Measurements from ENCODE around the gene UBAP2. TPM values are rescaled to one million over a fixed set of nuclear protein-coding genes. Genes with fewer than 3 reads are reported as not detected.
A peak's percentile ranks its signal among the peaks of the same experiment; 100 is the strongest.

The UBAP2 gene
- total and polyA plus RNA-seq, 2 of the 4 experiments (the other 2 are of a cell fraction): 12.9 to 25.5 TPM

DNA sequence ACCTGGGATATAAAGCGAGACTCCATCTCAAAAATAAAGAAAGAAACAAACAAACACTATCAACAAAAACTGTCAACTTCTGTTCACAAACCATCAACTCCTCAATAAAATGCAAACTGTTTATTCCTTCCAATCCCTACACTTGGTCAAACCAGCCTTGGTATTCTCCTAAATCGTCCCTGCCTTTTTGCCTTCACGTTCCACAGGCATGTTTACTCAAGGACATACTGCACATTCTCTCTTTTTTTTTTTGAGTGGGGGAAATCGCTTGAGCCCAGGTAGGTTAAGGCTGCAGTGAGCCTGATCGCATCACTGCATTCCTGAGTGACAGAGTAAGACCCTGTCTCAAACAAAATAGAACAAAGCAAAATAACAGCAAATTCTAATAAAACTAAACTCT is 13.0 kb downstream of the UBAP2 start:
- dilution Hi-C loops (cut with HindIII; ENCODE audit: low sequenced_read_pairs, unreplicated experiment) (no loop called here), in situ Hi-C loops (cut with MboI; ENCODE audit: low sequenced_read_pairs) (no loop called here), intact Hi-C loops (cut with micrococcal nuclease) (no loop called here)
- H4K20me1 ChIP-seq (ENCODE audit: insufficient read depth, low read length): peaks cover 31% of the 10 kb centered on the region
- H4K8ac ChIP-seq (ENCODE audit: low read depth in 2 of 2, low read length in 2 of 2): no peak overlapping the region
- POLR2A ChIA-PET (ENCODE audit: unreplicated experiment): no interaction called here
- 0 out of 2 replicates have a peak overlapping the region, but pooled peaks have one; percentile 16 for H3K23ac ChIP-seq (ENCODE audit: low read depth, low read length)
- no peaks in the 10 kb centered on the region for H3K36me3 ChIP-seq (ENCODE audit: control insufficient read depth, insufficient read depth, low read length)
- H3K4ac ChIP-seq (ENCODE audit: low read depth, low read length): no peak overlapping the region
- no peak overlapping the region for H3K9ac ChIP-seq (ENCODE audit: low read depth, low read length)
- CTCF ChIA-PET: no interaction called here
- no peak overlapping the region for H3K56ac ChIP-seq (ENCODE audit: extremely low read depth, insufficient read depth, low read length)
- no peak overlapping the region for H2BK120ac ChIP-seq (ENCODE audit: low read depth, low read length)
- no TSS peak for BruUV-seq (replicated peaks)
- H3K9me1 ChIP-seq (ENCODE audit: insufficient read depth, low read length): no peaks in the 10 kb centered on the region
- H3K4me2 ChIP-seq (ENCODE audit: low read depth, low read length): no peak overlapping the region
- H2AK9ac ChIP-seq (replicated peaks; ENCODE audit: low read depth, low read length, poor library complexity): no peak overlapping the region
- no peaks in the 10 kb centered on the region for H3K4me1 ChIP-seq (ENCODE audit: control insufficient read depth, insufficient read depth, low read length)
- ATAC-seq (ENCODE audit: low read depth) (peak; percentile 35; the same call in 1 of the 2 replicates), DNase-seq (no peak)
- no peak overlapping the region for H2AFZ ChIP-seq (replicated peaks; ENCODE audit: low read length, poor library complexity)
- no peak overlapping the region for H2BK20ac ChIP-seq (ENCODE audit: low read depth, low read length)
- H2BK5ac ChIP-seq (ENCODE audit: low read depth, low read length, poor library complexity, severe bottlenecking): no peak overlapping the region
- no peak overlapping the region for H3K14ac ChIP-seq (replicated peaks; ENCODE audit: low read depth, low read length)
- H4K91ac ChIP-seq (ENCODE audit: insufficient read depth, low read depth, low read length): no peak overlapping the region
- peaks cover 19 to 53% of the 10 kb centered on the region in 2 experiments for H3K79me1 ChIP-seq (ENCODE audit: low read depth in 1 of 2, low read length in 2 of 2)
- no peak overlapping the region for H3K27ac ChIP-seq (ENCODE audit: insufficient read depth, low read length)
- H3K27me3 ChIP-seq (ENCODE audit: control insufficient read depth, insufficient read depth, low read length): no peaks in the 10 kb centered on the region
- 100% methylated on average over 1 of the region's 5 CpGs; no CpG with 5 or more reads in 1 of the 2 experiments for WGBS, 2 experiments (ENCODE audit: extremely low coverage in 2 of 2, insufficient read length in 1 of 2)
- no peak overlapping the region for H3K18ac ChIP-seq (ENCODE audit: low read depth, low read length)
- H4K5ac ChIP-seq (ENCODE audit: low read depth, low read length): no peak overlapping the region
- H2BK15ac ChIP-seq (ENCODE audit: low read depth, low read length): no peak overlapping the region
- no peaks in the 10 kb centered on the region for H3K9me3 ChIP-seq (ENCODE audit: control insufficient read depth, insufficient read depth, low read length)
- no peak overlapping the region for H2AK5ac ChIP-seq (ENCODE audit: low read depth, low read length)
- H3K4me3 ChIP-seq (ENCODE audit: insufficient read depth, low read depth, low read length): no peak overlapping the region
- TF ChIP-seq MAZ (IDR thresholded peaks at IDR 0.05; ENCODE audit: borderline replicate concordance, low read depth, low read length) (no peak), BHLHE40 (IDR thresholded peaks at IDR 0.05; ENCODE audit: low read depth, low read length) (no peak), MAFK (IDR thresholded peaks at IDR 0.05; ENCODE audit: low read depth, low read length) (no peak), CEBPB (IDR thresholded peaks at IDR 0.05; ENCODE audit: low read depth, low read length) (no peak), RFX5 (IDR thresholded peaks at IDR 0.05; ENCODE audit: low read depth, low read length) (no peak), MXI1 (IDR thresholded peaks at IDR 0.05; ENCODE audit: borderline replicate concordance, low read depth, low read length) (no peak), ELK1 (IDR thresholded peaks at IDR 0.05; ENCODE audit: borderline replicate concordance, low read depth, low read length) (no peak), FOS (IDR thresholded peaks at IDR 0.05; ENCODE audit: low read depth, low read length) (no peak), RAD21 (IDR thresholded peaks at IDR 0.05; ENCODE audit: low read length) (no peak), CHD1 (IDR thresholded peaks at IDR 0.05; ENCODE audit: low read depth, low read length) (no peak)
- TF ChIP-seq, protein P1, sequence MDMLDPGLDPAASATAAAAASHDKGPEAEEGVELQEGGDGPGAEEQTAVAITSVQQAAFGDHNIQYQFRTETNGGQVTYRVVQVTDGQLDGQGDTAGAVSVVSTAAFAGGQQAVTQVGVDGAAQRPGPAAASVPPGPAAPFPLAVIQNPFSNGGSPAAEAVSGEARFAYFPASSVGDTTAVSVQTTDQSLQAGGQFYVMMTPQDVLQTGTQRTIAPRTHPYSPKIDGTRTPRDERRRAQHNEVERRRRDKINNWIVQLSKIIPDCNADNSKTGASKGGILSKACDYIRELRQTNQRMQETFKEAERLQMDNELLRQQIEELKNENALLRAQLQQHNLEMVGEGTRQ (IDR thresholded peaks at IDR 0.05; ENCODE audit: low read depth, low read length): no peak
